ENCODE measurements around the gene BUD13.
"Not testable (repeated sequence)": the region's sequence is repeated elsewhere in the genome, so short reads cannot be mapped to it uniquely, and the experiment has no call there.

BUD13 gene

DNA sequence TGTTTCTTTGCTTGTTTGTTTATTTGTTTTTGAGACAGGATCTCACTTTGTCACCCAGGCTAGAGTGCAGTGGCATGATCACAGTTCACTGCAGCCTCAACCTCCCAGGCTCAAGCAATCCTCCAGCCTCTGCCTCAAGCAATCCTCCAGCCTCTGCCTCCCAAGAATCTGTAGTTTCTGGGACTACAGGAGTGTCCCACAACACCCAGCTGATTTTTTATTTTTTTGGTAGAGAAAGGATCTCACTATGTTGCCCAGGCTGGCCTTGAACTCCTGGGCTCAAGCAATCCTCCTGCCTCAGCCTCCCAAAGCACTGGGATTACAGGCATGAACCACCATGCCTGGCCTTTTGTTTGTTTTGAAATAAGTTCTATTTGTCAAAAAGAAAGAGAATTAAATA, 28.9 kb upstream of the BUD13 start:
- in situ Hi-C loops (cut with MboI; ENCODE audit: low sequenced_read_pairs); H3K36me3 ChIP-seq (replicated peaks); H3K4me3 ChIP-seq: not testable (repeated sequence)

DNA sequence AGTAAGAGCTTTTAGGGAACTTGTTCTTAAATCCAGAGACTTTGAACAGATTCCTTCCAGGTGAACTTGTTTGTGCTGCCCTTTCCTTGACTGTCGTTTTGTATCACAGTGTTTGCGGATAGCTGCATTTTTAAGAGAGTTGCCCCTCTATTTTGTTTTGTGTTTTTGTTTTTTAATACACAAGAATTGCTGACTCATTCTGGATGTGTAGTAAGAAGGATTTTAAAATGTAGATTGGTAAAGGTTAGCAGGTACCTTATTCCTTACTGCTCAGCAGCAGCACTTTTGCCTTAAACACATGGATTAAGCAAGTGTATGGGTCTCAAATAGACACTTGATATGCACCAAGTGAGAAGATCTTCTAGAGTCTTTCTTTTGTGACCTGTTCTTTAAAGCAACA, 27.8 kb upstream of the BUD13 start:
- no peak overlapping the region for H3K4me3 ChIP-seq
- in situ Hi-C loops (cut with MboI; ENCODE audit: low sequenced_read_pairs), result no loop called here
- H3K36me3 ChIP-seq (replicated peaks), result no peaks in the 10 kb centered on the region
- H3K9me3 ChIP-seq, result no peaks in the 10 kb centered on the region
- H3K4me1 ChIP-seq, result no peaks in the 10 kb centered on the region
- peaks cover 2% of the 10 kb centered on the region; the same call in 1 of the 2 replicates for H3K27me3 ChIP-seq (ENCODE audit: low read depth)
- no peak for DNase-seq (ENCODE audit: low spot score in 2 of 2)

More for the DNA sequence above, 28.9 kb upstream of the BUD13 start:
- not testable (repeated sequence) for DNase-seq (ENCODE audit: low spot score in 2 of 2); H3K27me3 ChIP-seq (ENCODE audit: low read depth); H3K4me1 ChIP-seq; H3K9me3 ChIP-seq

DNA sequence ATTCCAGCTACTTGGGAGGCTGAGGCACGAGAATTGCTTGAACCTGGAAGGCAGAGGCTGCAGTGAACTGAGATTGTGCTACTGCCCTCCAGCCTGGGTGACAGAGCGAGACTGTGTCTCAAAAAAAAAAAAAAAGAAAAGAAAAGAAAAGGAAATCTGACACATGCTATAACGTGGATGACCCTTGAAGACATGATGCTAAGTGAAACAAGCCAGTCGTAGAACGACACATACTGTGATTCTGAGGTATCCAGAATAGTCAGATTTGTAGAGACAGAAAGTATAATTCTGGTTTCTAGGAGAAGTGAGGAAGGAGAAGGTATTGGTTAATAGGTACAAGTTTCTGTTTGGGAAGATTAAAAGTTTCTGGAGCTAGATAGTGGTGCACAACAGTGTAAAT, 25.6 kb upstream of the BUD13 start:
- Histone ChIP-seq H3K9me3 (no peaks in the 10 kb centered on the region), H3K27me3 (ENCODE audit: low read depth) (peaks cover 2% of the 10 kb centered on the region; the same call in 1 of the 2 replicates), H3K36me3 (replicated peaks) (no peaks in the 10 kb centered on the region), H3K4me1 (peaks cover 4% of the 10 kb centered on the region; the same call in 1 of the 2 replicates), H3K4me3 (no peak overlapping the region)
- no peak for DNase-seq (ENCODE audit: low spot score in 2 of 2)
- in situ Hi-C loops (cut with MboI; ENCODE audit: low sequenced_read_pairs), result no loop called here

DNA sequence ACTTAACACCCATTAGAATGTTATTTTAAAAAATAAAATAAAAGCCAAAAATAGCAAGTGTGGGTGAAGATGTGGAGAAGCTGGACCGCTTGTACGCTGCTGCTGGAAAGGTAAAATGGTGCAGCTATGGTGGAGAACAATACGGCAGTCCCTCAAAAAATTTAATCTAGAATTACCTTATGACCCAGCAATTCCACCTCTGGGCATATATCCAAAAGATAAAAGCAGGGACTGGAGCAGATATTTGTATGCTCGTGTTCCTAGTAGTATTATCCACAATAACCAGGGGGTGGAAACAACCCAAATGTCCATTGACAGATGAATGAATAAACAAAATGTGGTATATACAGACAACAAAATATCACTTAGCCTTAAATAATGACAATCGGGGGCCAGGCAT, 25.0 kb upstream of the BUD13 start:
- DNase-seq (ENCODE audit: low spot score in 2 of 2), result no peak
- H3K4me1 ChIP-seq, result peaks cover 4% of the 10 kb centered on the region; the same call in 1 of the 2 replicates
- no peaks in the 10 kb centered on the region for H3K36me3 ChIP-seq (replicated peaks)
- peaks cover under 1% of the 10 kb centered on the region; the same call in 1 of the 2 replicates for H3K27me3 ChIP-seq (ENCODE audit: low read depth)
- in situ Hi-C loops (cut with MboI; ENCODE audit: low sequenced_read_pairs), result no loop called here
- H3K4me3 ChIP-seq, result no peak overlapping the region
- no peaks in the 10 kb centered on the region for H3K9me3 ChIP-seq

DNA sequence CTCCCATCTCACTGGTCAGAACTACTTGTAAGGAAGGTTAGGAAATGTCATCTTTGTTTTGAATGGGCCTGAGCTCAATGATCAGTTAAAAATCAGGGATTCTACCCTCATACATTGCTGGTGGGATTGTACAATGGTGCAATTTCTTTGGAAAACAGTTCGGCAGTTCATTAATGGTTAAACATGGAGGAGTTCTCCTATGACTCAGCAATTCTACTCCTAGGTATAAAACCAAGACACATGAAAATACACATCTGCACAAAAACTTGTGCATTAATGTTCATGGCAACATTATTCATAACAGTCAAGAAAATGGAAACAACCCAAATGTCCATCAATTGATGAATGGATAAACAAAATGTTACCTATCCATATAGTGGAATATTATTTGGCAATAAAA, 23.8 kb upstream of the BUD13 start:
- peaks cover 4% of the 10 kb centered on the region; the same call in 1 of the 2 replicates for H3K4me1 ChIP-seq
- no peaks in the 10 kb centered on the region for H3K36me3 ChIP-seq (replicated peaks)
- no peak for DNase-seq (ENCODE audit: low spot score in 2 of 2)
- H3K4me3 ChIP-seq, result no peak overlapping the region
- H3K9me3 ChIP-seq, result no peaks in the 10 kb centered on the region
- H3K27me3 ChIP-seq (ENCODE audit: low read depth), result no peaks in the 10 kb centered on the region
- in situ Hi-C loops (cut with MboI; ENCODE audit: low sequenced_read_pairs), result no loop called here

DNA sequence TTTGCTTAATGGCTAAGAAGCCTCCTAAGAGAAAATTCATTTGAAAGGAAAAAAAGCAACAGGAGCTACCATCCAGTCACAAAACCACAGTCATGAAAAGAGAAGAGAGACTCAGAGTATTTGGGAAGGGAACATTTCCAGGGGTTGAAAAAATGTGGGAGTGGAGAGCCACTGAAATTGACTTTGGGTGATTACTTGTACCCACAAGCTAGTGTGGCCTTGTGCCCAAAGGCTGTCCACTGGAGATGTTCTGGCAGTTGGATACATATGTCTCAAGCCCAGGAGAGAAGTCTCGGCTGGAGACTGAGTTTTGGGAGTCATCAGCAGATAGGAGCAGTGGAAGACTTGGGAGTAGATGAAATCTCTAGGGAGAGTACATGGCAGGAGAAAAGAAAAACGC, 22.1 kb upstream of the BUD13 start:
- no peak overlapping the region for H3K4me3 ChIP-seq
- H3K9me3 ChIP-seq, result no peaks in the 10 kb centered on the region
- no peak for DNase-seq (ENCODE audit: low spot score in 2 of 2)
- H3K4me1 ChIP-seq, result peaks cover 4% of the 10 kb centered on the region; the same call in 1 of the 2 replicates
- no peaks in the 10 kb centered on the region for H3K27me3 ChIP-seq (ENCODE audit: low read depth)
- in situ Hi-C loops (cut with MboI; ENCODE audit: low sequenced_read_pairs), result loop anchor here (5.0 kb wide), 1 partner anchor 307 kb away; no protein-coding TSS in a partner anchor
- H3K36me3 ChIP-seq (replicated peaks), result no peaks in the 10 kb centered on the region

DNA sequence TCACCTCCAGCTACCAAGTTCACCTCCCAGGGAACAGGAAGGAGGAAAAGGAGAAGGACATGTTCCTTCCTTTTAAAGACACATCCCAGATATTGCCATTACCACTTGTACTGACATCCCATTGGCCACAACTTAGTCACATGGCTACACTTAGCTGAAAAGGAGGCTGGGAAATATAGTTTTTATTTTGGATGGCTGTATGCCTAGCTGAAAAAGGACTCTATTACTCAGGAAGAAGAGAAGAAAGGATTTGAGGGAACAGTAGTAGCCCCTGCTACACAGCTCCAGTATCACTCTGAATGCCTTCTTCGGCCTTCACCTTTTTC, 20.9 kb upstream of the BUD13 start:
- Histone ChIP-seq H3K27me3 (ENCODE audit: low read depth) (no peaks in the 10 kb centered on the region), H3K36me3 (replicated peaks) (no peaks in the 10 kb centered on the region), H3K4me1 (peaks cover 4% of the 10 kb centered on the region; the same call in 1 of the 2 replicates), H3K9me3 (no peaks in the 10 kb centered on the region), H3K4me3 (no peak overlapping the region)
- in situ Hi-C loops (cut with MboI; ENCODE audit: low sequenced_read_pairs), result loop anchor here (5.0 kb wide), 1 partner anchor 309 kb away; no protein-coding TSS in a partner anchor
- DNase-seq (ENCODE audit: low spot score in 2 of 2), result peak in 1 of 2 experiments; percentile 35

DNA sequence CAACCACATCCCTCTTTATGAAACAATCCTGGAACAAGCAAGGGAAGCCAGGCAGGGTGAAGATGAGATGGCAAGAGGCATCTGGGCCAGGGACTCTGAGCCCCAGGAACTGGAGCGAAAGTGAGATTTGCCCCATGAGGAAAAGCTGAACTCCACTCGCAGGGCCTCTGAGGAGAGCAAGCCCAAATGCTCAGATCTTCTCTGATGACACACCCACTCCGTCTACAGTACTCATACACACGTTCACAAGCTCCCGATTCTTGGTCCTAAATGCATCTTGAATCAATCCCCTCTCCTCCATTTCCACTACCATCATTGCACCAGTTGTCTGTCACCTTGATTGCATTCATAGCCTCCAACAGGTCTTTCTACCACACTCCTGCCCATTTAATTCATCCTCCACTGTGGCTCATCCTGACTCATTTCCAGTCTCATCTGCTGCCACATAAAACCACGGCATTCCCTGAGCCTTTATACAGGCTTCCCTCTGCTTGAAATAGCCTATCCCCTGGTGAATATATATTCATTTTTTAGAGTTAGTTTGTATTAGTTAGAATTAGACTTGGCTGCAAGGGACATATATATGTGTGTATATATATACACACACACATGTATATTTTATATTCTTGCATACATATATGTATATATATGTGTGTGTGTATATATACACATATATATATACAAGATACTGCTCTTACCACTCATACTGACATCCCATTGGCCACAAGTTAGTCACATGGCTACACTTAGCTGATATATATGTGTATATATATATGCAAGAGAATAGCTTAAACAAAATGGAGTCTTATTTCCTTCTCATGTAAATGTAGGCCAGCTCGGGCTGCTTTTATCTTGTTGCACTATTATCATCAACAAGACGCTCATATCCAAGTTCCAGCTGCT, 20.3 kb upstream of the BUD13 start:
- no peak overlapping the region for H3K4me3 ChIP-seq
- DNase-seq (ENCODE audit: low spot score in 2 of 2), result no peak
- peaks cover 8% of the 10 kb centered on the region for H3K4me1 ChIP-seq
- no peaks in the 10 kb centered on the region for H3K27me3 ChIP-seq (ENCODE audit: low read depth)
- H3K36me3 ChIP-seq (replicated peaks), result no peaks in the 10 kb centered on the region
- no peaks in the 10 kb centered on the region; the same call in 1 of the 2 replicates for H3K9me3 ChIP-seq
- in situ Hi-C loops (cut with MboI; ENCODE audit: low sequenced_read_pairs), result loop anchor here (5.0 kb wide), 1 partner anchor 309 kb away; no protein-coding TSS in a partner anchor

DNA sequence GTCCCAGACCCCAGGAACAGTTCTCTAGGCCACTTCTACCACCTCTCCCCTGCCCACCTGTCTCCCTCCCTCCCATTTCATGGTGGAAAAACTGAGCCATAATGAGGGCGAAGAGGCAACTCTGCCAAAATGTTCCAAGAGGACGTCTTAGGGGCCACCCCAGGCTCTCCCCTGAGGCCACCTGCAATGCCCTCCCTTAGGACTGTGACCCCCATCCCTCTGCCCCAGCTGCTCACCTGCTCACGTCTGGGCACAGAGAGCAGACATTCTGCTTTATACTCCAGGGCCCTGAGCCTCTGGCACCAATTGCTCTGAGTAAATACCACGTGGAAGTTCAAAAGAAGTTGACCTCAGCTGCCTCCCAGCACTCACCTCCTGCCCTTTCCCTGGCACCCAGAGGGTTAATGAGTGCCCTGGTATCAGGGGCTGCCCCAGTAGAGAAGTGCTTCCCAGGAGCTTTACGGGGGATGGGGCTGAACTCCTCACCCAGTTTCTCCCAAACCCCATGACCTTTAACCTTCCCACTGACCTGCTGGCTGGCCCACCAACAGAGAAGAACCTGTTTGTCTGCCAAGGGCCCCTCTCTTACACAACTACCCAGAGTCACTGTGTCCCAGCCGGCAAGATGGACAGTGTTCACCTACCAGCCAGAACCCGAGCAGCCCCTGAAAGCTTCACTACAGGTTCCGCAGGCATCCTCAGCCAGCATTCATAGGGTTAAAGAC, 19.5 kb upstream of the BUD13 start:
- Histone ChIP-seq H3K4me3 (no peak overlapping the region), H3K36me3 (replicated peaks) (no peaks in the 10 kb centered on the region), H3K27me3 (ENCODE audit: low read depth) (no peaks in the 10 kb centered on the region), H3K4me1 (peaks cover 8% of the 10 kb centered on the region), H3K9me3 (no peaks in the 10 kb centered on the region; the same call in 1 of the 2 replicates)
- in situ Hi-C loops (cut with MboI; ENCODE audit: low sequenced_read_pairs), result loop anchor here (5.0 kb wide), 1 partner anchor 310 kb away; no protein-coding TSS in a partner anchor
- no peak for DNase-seq (ENCODE audit: low spot score in 2 of 2)

DNA sequence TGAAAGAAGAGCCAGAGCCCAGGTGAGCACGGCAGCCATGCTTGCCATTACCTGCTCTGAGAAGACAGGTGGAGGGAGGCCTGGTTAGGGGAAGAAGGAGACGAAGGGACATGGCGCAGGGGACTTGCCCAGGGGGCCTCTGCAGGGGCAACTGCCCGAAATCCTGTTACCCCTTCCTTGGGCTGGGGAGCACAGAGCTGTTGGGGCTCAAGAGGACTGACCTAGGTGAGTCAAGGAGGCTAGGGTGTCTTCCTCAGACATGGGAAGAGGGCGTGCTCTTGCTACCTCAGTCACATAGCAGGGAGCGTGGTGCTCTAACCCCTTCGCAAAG, 19.0 kb upstream of the BUD13 start, which contains the start of gene APOA5:
Gene APOA5 (minus strand): TSS at position 67 of the 331 bp plus-strand sequence. CDS start 19 bp downstream, at position 48.
- peaks cover 8% of the 10 kb centered on the region for H3K4me1 ChIP-seq
- in situ Hi-C loops (cut with MboI; ENCODE audit: low sequenced_read_pairs), result loop anchor here (5.0 kb wide), 1 partner anchor 311 kb away; no protein-coding TSS in a partner anchor
- H3K4me3 ChIP-seq, result no peak within 1 kb of the TSS
- H3K9me3 ChIP-seq, result no peaks in the 10 kb centered on the region; the same call in 1 of the 2 replicates
- no peaks in the 10 kb centered on the region for H3K27me3 ChIP-seq (ENCODE audit: low read depth)
- no peak for DNase-seq (ENCODE audit: low spot score in 2 of 2)
- H3K36me3 ChIP-seq (replicated peaks), result no peaks in the 10 kb centered on the region

DNA sequence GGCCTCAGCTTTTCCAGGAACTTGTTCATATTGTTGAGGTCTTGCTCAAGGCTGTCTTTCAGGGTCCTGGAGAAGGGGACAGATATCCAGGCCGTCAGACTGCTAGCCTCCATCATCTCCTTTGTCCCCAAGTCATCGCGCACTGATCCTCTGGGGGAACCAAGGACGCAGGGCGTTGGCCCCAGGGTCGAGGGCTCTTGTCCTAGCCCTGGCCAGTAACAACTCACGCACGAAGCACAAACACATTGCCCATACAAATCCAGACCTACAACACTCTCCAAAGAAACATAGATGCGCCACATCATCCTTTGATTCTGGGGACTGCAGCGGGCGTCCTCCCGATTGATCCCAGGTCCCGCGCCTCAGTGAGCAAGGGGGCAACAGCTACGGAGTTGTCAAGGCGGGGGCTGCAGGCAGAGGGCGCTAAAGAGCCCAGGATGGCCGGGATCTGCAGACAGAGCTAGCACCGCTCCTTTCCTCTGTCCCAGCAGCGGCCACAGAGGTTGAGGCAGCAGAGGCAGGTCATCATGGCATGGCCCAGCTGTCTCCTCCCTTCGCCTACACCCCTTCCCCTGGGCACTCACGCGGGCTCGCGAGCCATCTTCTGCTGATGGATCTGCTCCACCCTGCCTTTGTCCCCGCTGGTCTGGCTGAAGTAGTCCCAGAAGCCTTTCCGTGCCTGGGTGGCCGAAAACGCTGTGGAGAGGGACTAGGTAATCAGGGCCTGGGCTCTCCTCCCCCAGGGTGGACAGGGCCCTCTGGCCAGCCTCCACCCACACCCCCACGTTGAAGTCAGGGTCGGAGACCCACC, 18.4 kb upstream of the BUD13 start:
- Histone ChIP-seq H3K4me1 (peaks cover 8% of the 10 kb centered on the region), H3K36me3 (replicated peaks) (peaks cover 4% of the 10 kb centered on the region), H3K9me3 (no peaks in the 10 kb centered on the region; the same call in 1 of the 2 replicates), H3K4me3 (no peak overlapping the region), H3K27me3 (ENCODE audit: low read depth) (no peaks in the 10 kb centered on the region)
- DNase-seq (ENCODE audit: low spot score in 2 of 2), result peak; percentile 62 to 90
- in situ Hi-C loops (cut with MboI; ENCODE audit: low sequenced_read_pairs), result loop anchor here (5.0 kb wide), 1 partner anchor 311 kb away; no protein-coding TSS in a partner anchor

DNA sequence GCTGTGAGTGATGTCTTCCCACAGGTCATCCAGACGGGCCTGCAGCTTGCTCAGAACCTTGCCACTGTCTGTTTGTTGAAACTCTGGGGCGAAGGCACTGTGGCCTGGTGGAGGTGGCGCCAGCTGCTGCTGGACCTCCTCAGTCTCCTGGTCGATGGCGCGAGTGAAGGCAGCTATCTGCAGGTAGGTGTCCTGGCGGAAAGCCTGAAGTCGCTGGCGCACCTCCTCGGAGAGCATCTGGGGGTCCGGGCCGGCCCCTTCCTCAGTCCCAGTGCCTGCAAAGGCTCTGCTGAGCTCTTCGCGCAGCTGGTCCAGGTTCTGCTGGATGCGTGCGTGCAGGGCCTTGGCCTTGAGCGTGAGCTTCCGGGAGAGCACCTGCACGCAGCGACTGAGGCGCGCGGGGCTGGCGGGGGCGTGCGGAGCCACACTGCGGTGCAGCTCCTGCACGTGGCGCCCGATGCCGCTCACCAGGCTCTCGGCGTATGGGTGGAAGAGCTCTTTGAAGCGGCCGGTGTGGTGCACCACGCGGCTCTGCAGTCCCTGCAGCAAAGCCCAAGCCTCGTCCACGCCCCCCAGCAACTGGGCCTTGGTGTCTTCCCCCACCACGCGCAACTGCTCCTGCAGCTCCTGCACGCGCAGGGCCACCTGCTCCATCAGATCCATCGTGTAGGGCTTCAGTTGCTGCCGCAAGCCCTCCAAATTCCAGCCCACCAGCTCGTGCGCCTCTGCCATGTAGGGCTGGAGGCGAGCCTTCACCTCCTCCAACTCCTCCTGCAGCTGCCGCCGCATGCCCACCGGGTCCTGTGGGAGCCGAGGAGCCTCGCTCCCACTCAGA, 17.6 kb upstream of the BUD13 start:
- no peak for DNase-seq (ENCODE audit: low spot score in 2 of 2)
- Histone ChIP-seq H3K4me1 (peaks cover 8% of the 10 kb centered on the region), H3K36me3 (replicated peaks) (peaks cover 12% of the 10 kb centered on the region), H3K27me3 (ENCODE audit: low read depth) (no peaks in the 10 kb centered on the region), H3K4me3 (no peak overlapping the region), H3K9me3 (no peaks in the 10 kb centered on the region; the same call in 1 of the 2 replicates)
- in situ Hi-C loops (cut with MboI; ENCODE audit: low sequenced_read_pairs), result loop anchor here (5.0 kb wide), 1 partner anchor 312 kb away; no protein-coding TSS in a partner anchor
